Hepatocyte (in vitro differentiated cells): ENCODE data around the gene SF3B6.

Experiments used
- CTCF ChIP-seq: fragments of 200-600 bp; sonication (generic); IDR thresholded peaks from 2 replicates; pipeline ENCODE4 v1.5.1; 2016; ENCODE audit warnings: antibody characterized with exemption, mild to moderate bottlenecking; ENCODE audit not compliant: poor library complexity
- EZH2 ChIP-seq: fragments of 200-600 bp; sonication (generic); IDR thresholded peaks from 2 replicates; pipeline ENCODE4 v1.6.1; 2016; ENCODE audit warnings: antibody characterized with exemption, mild to moderate bottlenecking, borderline replicate concordance
- EZH2phosphoT487 ChIP-seq: fragments of 200-600 bp; sonication (generic); IDR thresholded peaks from one replicate; pipeline ENCODE4 v1.6.1; 2018; ENCODE audit warnings: antibody characterized with exemption, mild to moderate bottlenecking, low read depth, moderate library complexity; ENCODE audit not compliant: unreplicated experiment, severe bottlenecking

GRCh38 chr2:24024996-24025663 is 51.0 kb downstream of the SF3B6 start:
- TF ChIP-seq CTCF (no peak), EZH2 (no peak), EZH2phosphoT487 (no peak)
